GM21367 (cell line): ENCODE results near the gene SLC7A9.

ENCODE experiments used
- ATAC-seq: cut with Tn5 transposase; IDR thresholded peaks from one replicate; pipeline ENCODE4 v1.9.1; 2021; ENCODE audit not compliant: unreplicated experiment

The SLC7A9 gene

GRCh38 chr19:32869369-32869965 is at the start of gene SLC7A9:
Gene SLC7A9 (minus strand): TSS chr19:32869767. CDS start chr19:32868534, 1,233 bp downstream.
- ATAC-seq = no peak

GRCh38 chr19:32919365-32919764 is 49.8 kb upstream of the SLC7A9 start:
- ATAC-seq = no peak

GRCh38 chr19:32917616-32917996 is 48.0 kb upstream of the SLC7A9 start:
- ATAC-seq = no peak

GRCh38 chr19:32916969-32917615 is 47.5 kb upstream of the SLC7A9 start:
- ATAC-seq = no peak

- no peak for ATAC-seq
These were observed 45.5 kb upstream of the SLC7A9 start for GRCh38 chr19:32914879-32915660.

- ATAC-seq = no peak
These were observed 41.9 kb upstream of the SLC7A9 start for GRCh38 chr19:32911467-32911866.

- no peak for ATAC-seq
These were observed 41.3 kb upstream of the SLC7A9 start for GRCh38 chr19:32910874-32911273.

GRCh38 chr19:32910094-32910493 is 40.5 kb upstream of the SLC7A9 start:
- ATAC-seq = no peak

- no peak for ATAC-seq
These were observed 39.7 kb upstream of the SLC7A9 start for GRCh38 chr19:32909257-32909656.

GRCh38 chr19:32908641-32909190 is 39.1 kb upstream of the SLC7A9 start:
- no peak for ATAC-seq

GRCh38 chr19:32902448-32902847 is 32.9 kb upstream of the SLC7A9 start:
- ATAC-seq = no peak

- ATAC-seq = no peak
These were observed 32.1 kb upstream of the SLC7A9 start for GRCh38 chr19:32901504-32902161.

GRCh38 chr19:32896516-32897214 is 27.1 kb upstream of the SLC7A9 start:
- ATAC-seq = no peak

- peak; percentile 67 for ATAC-seq
These were observed 25.8 kb upstream of the SLC7A9 start for GRCh38 chr19:32895384-32895783.

- ATAC-seq = no peak
These were observed 22.0 kb upstream of the SLC7A9 start for GRCh38 chr19:32891609-32892008.

- no peak for ATAC-seq
These were observed 21.3 kb upstream of the SLC7A9 start for GRCh38 chr19:32890841-32891240.

GRCh38 chr19:32890326-32890725 is 20.8 kb upstream of the SLC7A9 start:
- no peak for ATAC-seq

- no peak for ATAC-seq
These were observed 19.8 kb upstream of the SLC7A9 start for GRCh38 chr19:32889137-32889934.

GRCh38 chr19:32887572-32888215 is 18.1 kb upstream of the SLC7A9 start:
- ATAC-seq = no peak
